ENCODE measurements around the gene ZNF700. TPM values are rescaled to one million over a fixed set of nuclear protein-coding genes. Genes with fewer than 3 reads are reported as not detected.
"Not testable (repeated sequence)": the region's sequence is repeated elsewhere in the genome, so short reads cannot be mapped to it uniquely, and the experiment has no call there.

ZNF700 gene
- total RNA-seq (1 to 10 TPM; 2.8 to 5.0 (median 4.4) TPM), polyA plus RNA-seq (10 to 100 TPM in 1 of 2 donors, 1 to 10 TPM in 1; 2.4 to 11.3 TPM)
- long read RNA-seq, donor 1, partial matches to known transcripts, result 0 of 1 reads
- long read RNA-seq, donor 1, other reads (novel, unspliced or antisense), result 0 of 1 reads
- long read RNA-seq, donor 2, partial matches to known transcripts, result 0 of 1 reads
- long read RNA-seq, donor 2, other reads (novel, unspliced or antisense), result 0 of 1 reads
- long read RNA-seq, donor 3, partial matches to known transcripts, result 0 of 3 reads
- long read RNA-seq, donor 3, other reads (novel, unspliced or antisense), result 1 of 3 reads

- 0% methylated on average over 50 to 53 of the region's 53 CpGs for WGBS, 2 donors
- intact Hi-C loops (cut with DNase I), result loop anchor here in 8 of 10 donors (1.0 to 5.0 kb wide), 7 partner anchors 38 to 217 kb away; partner anchors contain the start of genes ZNF20 (in 4 of the 8), ZNF69 (in 1 of the 8) and ZNF763 (in 1 of the 8)
- Histone ChIP-seq H3K4me3 (peak within 1 kb of the TSS; percentile 68 to 99 (median 91)), H3K4me1 (peaks cover 0 to 33% (median 19%) of the 10 kb centered on the region in 9 donors), H3K9me3 (no peaks in the 10 kb centered on the region), H3K27me3 (no peaks in the 10 kb centered on the region), H3K36me3 (peaks cover 0 to 7% (median 0%) of the 10 kb centered on the region in 9 donors), H3K27ac (peak within 1 kb of the TSS; percentile 84 to 98 (median 93))
- ATAC-seq (peak; percentile 97 to 99 (median 98)), DNase-seq (peak; percentile 91 to 97)
- no peak for TF ChIP-seq CTCF (IDR thresholded peaks at IDR 0.05)
These were observed at the start of gene ZNF700 for GRCh38 chr19:11924886-11925650. Gene ZNF700 (plus strand): TSS chr19:11925107. CDS start chr19:11925211, 104 bp downstream.

- not testable (repeated sequence) for H3K4me3 ChIP-seq, H3K36me3 ChIP-seq, H3K27ac ChIP-seq, H3K27me3 ChIP-seq, H3K9me3 ChIP-seq, H3K4me1 ChIP-seq
- DNase-seq (peak; percentile 8 to 20), ATAC-seq (peak in 4 of 8 donors; percentile 29 to 44 (median 42))
- TF ChIP-seq CTCF (IDR thresholded peaks at IDR 0.05), result peak in 7 of 9 donors; percentile 41 to 48 (median 45)
- intact Hi-C loops (cut with DNase I), result loop anchor here (2.0 to 10.0 kb wide), 10 partner anchors 43 to 268 kb away; partner anchors contain the start of genes ZNF20 (in 7 of the 10) and ZNF491 (in 3 of the 10)
- WGBS, 2 donors, result 73 to 78% methylated on average over 16 of the region's 16 CpGs
These were observed 45.1 kb upstream of the ZNF700 start for GRCh38 chr19:11879687-11880266.

DNA sequence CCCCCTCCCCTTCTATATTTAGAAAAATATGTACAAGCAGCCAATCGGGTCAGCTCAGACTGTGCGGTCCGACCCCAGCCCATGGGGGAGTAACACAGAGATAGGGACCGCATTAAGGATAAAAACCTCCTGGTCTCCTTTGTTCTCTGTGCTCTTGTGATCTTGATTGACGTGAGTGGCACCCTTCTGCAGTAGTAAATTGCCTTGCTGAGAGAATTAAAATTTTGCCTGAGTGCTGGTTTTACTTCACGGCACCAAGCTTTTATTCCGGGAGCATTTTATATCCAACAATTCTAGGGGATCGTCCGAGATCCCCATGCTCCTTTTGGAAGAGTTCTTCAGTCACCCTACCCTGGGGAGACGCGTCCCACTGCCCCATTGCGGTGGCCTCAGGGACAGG, 44.3 kb upstream of the ZNF700 start:
- no peak overlapping the region for H3K4me3 ChIP-seq
- H3K36me3 ChIP-seq, result no peaks in the 10 kb centered on the region
- no peak for DNase-seq
- intact Hi-C loops (cut with DNase I), result loop anchor here (2.0 to 10.0 kb wide), 10 partner anchors 42 to 267 kb away; partner anchors contain the start of genes ZNF20 (in 7 of the 10) and ZNF491 (in 3 of the 10)
- H3K27ac ChIP-seq, result no peak overlapping the region
- TF ChIP-seq CTCF (IDR thresholded peaks at IDR 0.05), result no peak
- ATAC-seq, result no peak
- H3K4me1 ChIP-seq, result peaks cover 0 to 5% (median 0%) of the 10 kb centered on the region in 9 donors
- 90 to 91% methylated on average over 12 of the region's 12 CpGs for WGBS, 2 donors
- no peaks in the 10 kb centered on the region for H3K27me3 ChIP-seq
- H3K9me3 ChIP-seq, result peaks cover 0 to 3% (median 0%) of the 10 kb centered on the region in 11 donors
